ENCODE data around the gene WWOX.

Gene WWOX

DNA sequence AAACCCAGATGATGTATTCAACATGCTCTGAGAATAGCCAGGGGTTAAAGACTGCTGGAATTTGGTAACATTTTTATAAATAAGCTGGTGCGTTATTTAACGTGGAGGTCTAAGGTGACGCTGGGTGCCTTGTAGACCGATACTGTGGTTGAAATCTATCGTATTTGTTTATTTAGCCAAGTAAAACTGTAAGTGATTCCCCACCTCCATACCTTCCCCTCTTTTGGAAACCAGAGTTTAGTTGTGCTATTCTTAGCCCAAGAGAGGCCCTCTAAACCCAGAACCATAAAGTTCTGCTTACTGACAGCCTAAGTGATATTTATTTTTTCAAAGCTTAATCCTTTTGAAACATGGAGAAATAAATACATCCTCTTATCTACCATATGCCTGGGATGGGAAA lies 744.5 kb downstream of the WWOX start:
- no peak for TF ChIP-seq ZNF274 (IDR thresholded peaks at IDR 0.05; ENCODE audit: low read depth, low read length)
- no peak overlapping the region for H3K4me3 ChIP-seq (ENCODE audit: low read length)

DNA sequence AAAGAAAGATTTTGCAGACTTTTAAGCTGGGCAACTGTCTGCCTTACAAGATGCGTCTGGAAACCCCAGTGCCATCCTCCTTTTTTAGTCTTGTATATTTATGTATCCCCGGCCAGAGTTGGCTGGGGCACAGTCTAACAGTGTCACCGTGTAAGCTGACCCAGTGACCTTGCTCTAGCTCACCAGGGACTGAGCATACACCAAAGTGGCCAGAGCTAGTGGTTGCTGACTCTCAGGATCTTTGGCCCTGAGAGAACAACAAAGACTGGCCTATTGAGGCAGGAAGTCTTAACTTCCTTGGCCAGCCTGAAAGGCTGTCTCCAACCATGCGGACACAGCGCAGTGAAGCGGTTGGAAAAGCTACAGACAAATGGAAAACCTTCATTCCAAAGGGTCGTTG lies 745.2 kb downstream of the WWOX start:
- no peak for TF ChIP-seq ZNF274 (IDR thresholded peaks at IDR 0.05; ENCODE audit: low read depth, low read length)
- H3K4me3 ChIP-seq (ENCODE audit: low read length) = no peak overlapping the region

DNA sequence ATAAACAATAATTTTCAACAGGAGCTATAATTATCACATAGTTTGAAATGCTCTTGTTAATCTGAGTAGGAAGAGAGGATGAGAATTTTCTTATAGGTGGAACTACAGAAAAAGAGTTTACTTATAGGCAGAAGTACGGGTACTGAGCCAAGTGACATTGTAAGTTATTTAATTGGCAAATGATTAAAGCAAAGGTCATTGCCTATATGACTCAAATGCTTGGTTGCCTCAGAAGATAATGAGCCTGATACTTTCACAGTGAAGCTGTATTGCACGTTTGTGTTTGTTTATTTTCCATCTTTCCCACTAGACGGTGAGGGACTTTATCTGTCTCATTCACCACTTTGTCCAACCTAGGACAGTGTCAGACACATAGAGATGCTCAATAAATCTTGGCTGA lies 751.8 kb downstream of the WWOX start:
- TF ChIP-seq ZNF274 (IDR thresholded peaks at IDR 0.05; ENCODE audit: low read depth, low read length) = no peak
- no peak overlapping the region for H3K4me3 ChIP-seq (ENCODE audit: low read length)

DNA sequence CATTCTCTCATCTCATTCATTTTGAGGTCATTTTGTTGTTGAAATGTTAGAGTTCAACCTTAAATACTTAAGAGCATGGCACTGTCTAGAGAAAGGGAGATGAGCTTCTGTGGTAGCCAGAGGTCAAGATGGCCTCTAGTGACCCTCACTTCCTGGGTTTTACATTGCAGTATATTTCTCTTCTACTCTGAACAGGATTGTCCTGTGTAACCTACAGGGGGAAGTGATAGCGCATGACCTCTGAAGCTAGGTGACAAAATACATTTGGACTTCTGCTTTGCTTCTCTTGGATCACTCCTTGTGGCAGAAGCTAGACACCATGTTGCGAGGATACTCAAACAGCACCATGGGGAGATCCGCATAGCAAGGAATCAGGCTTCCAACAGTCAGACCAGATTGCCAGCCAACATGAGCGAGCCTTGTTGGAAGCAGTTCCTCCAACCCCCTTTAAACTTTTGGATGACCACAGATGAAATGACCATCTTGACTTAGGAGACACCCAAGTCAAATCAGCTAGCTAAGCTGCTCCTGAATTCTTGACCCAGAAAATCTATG lies 752.7 kb downstream of the WWOX start:
- no peak overlapping the region for H3K4me3 ChIP-seq (ENCODE audit: low read length)
- TF ChIP-seq ZNF274 (IDR thresholded peaks at IDR 0.05; ENCODE audit: low read depth, low read length) = no peak

DNA sequence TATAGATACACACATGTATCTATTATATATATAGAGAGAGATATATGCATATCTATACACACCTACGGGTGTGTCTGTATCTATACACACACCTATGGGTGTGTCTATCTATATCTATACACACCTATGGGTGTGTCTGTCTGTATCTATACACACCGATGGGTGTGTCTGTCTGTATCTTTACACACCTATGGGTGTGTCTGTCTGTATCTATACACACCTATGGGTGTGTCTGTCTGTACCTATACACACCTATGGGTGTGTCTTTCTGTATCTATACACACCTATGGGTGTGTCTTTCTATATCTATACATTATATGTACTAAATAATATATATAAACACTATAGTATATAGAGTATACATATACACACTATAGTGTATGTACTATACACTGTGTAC lies 762.6 kb downstream of the WWOX start:
- TF ChIP-seq ZNF274 (IDR thresholded peaks at IDR 0.05; ENCODE audit: low read depth, low read length) = no peak
- H3K4me3 ChIP-seq (ENCODE audit: low read length) = no peak overlapping the region

DNA sequence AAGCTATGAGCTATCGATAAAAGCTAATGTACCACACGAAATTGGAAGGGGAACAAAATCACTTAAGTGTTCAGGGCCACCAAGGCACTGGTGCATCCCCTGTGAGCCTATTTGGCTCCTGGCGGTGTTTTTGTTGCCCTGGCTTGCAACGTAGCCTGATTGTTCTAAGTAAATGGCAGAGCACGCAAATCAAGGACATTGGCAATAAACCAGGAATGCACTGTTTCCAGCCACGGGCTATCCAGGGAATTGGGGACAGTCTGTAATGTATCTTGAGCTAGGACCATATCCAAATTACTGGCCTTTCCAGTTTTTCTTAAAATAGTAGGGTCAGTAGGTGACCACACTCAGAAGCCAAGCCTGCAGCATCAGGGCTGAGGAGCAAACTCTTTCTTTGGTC lies 767.1 kb downstream of the WWOX start:
- TF ChIP-seq ZNF274 (IDR thresholded peaks at IDR 0.05; ENCODE audit: low read depth, low read length) = no peak
- H3K4me3 ChIP-seq (ENCODE audit: low read length) = no peak overlapping the region

DNA sequence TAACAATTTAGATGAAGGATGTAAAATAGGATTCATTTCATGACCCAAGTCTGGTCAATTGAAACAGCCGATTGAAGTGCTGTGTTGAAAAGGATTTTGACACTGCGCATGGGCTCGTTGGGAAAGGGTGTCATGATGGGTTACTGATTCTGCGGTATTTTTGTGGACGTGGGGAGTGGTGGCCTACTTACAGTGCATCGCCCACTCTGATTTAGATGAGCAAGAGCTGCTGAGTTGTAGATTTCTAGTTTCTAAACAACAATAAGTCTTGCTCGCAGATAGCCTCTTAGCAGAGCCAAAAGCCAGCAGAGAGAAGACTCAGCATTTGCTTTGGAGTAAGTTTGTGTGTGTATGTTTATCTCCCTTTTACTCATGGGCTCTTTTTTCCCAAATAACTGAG lies 770.0 kb downstream of the WWOX start:
- no peak for TF ChIP-seq ZNF274 (IDR thresholded peaks at IDR 0.05; ENCODE audit: low read depth, low read length)

DNA sequence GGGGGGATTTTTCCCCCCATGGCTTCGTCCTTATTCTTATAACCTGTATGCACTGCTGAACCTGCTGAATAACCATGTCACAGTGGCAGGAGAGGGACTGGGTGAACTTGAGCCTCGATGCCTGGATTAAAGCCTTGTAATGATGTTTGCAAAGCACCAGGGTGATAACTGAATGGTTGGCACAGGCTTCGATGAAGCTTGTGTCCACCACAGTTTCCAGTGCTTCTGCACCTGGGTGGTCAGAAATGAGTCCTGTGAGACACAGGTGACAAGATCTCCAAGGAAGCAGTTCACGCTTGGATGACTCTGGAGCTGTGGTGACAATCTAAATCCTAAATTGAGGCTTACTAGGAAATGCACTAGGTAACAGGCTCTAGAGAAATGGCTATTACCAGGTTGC lies 771.8 kb downstream of the WWOX start:
- no peak for TF ChIP-seq ZNF274 (IDR thresholded peaks at IDR 0.05; ENCODE audit: low read depth, low read length)
- H3K4me3 ChIP-seq (ENCODE audit: low read length) = no peak overlapping the region

More for the DNA sequence above, 770.0 kb downstream of the WWOX start:
- no peak overlapping the region for H3K4me3 ChIP-seq (ENCODE audit: low read length)

DNA sequence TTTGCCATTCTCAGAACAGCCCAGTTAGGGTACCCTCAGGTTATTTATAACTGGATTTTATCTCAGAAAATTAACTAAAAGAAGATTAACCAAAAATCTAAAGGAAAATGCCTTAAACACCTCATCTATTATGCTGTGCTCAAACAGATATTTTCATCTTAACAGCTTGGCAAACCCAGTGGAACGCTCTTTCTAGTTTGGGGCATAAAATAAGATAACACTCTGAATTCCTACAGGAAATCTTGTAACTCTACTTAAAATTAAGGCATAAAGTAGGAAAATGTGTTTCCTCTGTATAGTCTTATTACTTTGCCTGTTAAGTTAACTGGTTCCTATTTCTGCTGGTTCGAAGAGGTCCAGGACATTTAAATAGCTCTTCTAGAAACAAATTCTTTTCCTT lies 777.2 kb downstream of the WWOX start:
- no peak for TF ChIP-seq ZNF274 (IDR thresholded peaks at IDR 0.05; ENCODE audit: low read depth, low read length)
- no peak overlapping the region for H3K4me3 ChIP-seq (ENCODE audit: low read length)

DNA sequence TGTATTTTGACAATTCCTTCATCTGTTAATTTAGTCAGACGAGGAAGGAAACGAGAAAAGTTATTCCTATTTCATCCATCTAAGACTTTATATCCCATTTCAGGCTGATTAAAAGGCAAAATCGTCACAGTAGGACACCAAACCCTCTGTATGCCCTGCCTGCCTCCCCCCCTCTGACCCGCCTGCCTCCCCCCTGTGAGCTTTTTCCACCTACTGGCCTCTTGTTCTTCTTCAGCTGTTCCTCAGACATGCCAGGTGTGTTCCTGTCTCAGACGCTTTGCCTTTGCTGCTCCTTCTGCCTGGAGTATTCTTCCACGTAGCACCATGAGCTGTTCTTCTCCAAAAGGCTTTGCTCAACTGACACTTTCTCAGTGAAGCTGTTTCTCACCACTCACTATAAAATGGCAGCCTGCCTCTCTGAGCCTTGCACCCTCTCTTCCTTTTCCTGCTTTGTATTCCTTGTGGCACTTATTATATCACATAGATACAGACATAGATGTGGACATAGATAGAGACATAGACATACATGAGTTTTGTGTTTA lies 777.7 kb downstream of the WWOX start:
- no peak overlapping the region for H3K4me3 ChIP-seq (ENCODE audit: low read length)
- TF ChIP-seq ZNF274 (IDR thresholded peaks at IDR 0.05; ENCODE audit: low read depth, low read length) = no peak

DNA sequence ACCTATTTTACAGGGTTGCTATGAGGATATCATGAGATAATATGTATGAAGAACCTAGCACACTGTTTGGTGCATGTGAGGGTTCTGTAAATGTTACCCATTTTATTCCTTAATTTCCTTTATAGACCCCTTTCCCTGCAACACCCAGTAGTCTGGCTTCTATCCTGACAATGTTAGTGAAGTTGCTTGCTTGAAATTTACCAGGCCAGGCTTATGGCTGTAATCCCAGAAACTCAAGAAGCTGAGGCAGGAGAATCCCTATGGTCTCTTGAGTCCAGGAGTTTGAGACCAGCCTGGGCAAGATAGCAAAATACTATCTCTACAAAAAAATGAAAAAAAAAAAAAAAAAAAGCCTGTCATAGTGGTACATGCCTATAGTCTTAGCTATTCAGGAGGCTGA lies 779.1 kb downstream of the WWOX start:
- TF ChIP-seq ZNF274 (IDR thresholded peaks at IDR 0.05; ENCODE audit: low read depth, low read length) = no peak
- no peak overlapping the region for H3K4me3 ChIP-seq (ENCODE audit: low read length)

DNA sequence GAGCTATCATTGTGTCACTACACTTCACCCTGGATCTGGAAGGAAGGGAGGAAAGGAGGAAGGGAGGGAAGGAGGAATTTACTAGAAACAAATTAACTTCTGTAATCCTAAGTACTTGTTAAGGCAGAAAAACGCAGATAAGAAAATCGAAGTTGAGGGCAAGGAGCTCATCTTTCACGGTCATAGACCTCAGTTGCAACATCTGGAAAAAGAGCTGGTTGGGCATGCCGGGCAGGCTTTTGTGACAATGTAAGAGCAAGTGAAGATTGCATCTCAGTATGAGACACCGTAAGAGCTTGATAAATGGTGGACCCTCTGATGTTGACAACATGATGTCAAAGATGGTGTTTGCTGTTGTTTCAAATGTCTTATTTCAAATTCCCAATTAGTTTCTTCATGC lies 779.6 kb downstream of the WWOX start:
- no peak for TF ChIP-seq ZNF274 (IDR thresholded peaks at IDR 0.05; ENCODE audit: low read depth, low read length)
- no peak overlapping the region for H3K4me3 ChIP-seq (ENCODE audit: low read length)

DNA sequence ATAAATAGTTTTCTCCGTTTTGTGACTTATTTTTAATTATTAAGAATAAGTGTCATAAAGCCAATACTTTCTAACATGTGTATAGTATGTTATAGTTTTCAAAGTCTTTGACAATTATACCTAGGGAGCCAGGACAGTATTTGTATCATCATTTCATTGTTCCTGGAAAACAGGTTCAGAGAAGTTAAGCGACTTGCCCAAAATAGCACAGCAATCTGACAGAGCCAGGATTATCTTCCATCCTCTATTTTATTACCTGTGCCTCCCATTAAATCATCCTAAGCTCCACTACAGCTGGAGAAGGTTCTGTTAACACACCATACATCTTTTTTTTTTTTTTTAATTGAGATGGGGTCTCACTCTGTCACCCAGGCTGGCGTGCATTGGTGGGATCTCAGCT lies 782.7 kb downstream of the WWOX start:
- H3K4me3 ChIP-seq (ENCODE audit: low read length) = no peak overlapping the region
- no peak for TF ChIP-seq ZNF274 (IDR thresholded peaks at IDR 0.05; ENCODE audit: low read depth, low read length)

DNA sequence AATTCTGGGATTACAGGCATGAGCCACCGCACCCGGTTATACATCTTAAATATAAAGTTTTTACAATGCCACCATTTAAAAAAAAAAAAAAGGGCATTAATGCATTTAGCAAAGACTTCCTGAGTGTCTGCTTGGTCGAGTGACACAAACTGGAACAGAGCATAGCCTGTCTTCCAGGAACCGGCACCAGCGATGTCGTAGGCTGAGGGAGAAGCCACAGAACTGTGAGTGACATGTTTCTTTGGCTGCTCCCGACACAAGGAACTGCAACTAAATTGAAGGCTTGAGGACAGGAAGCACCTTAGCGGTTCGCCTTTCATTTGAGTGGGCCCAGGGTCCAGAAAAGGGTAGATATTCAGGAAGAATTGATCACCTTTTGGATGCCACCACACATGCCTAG lies 783.3 kb downstream of the WWOX start:
- no peak overlapping the region for H3K4me3 ChIP-seq (ENCODE audit: low read length)
- TF ChIP-seq ZNF274 (IDR thresholded peaks at IDR 0.05; ENCODE audit: low read depth, low read length) = no peak

DNA sequence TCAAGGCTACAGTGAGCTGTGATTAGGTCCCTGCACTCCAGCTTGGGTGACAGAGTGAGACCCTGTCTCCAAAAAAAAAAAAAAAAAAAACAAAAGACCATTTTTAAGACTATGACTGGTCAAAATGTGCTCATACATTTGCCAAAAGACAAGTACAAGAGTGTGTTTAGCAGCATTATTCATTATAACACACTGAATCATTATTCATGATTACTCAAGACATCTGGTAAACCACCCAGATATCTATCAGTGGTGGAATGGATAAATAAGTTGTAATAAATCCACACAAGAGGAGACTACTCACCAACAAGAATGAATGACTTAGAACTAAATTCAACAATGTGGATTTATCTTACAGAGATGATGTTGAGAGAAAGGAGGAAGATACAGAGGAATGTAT lies 784.8 kb downstream of the WWOX start:
- no peak for TF ChIP-seq ZNF274 (IDR thresholded peaks at IDR 0.05; ENCODE audit: low read depth, low read length)
- H3K4me3 ChIP-seq (ENCODE audit: low read length) = no peak overlapping the region

DNA sequence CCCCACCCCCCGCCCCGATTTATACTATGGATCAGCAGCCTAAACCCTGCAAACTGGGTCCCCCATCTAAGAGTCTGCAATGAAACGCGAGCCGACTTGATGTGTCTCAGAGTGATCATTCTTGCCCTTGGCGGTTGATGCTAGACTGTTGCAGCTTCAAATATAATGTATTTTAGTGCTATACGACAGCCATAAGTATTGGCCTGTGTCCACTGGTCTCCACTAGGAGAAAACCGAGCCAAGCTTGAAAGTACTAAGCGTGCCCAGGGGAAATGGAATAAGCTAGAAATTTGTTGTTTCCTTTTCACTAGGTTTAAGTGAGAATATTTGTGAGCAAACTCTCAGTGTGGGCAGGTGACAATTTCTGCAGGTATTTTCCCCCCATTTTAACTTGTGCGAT lies 789.9 kb downstream of the WWOX start:
- TF ChIP-seq ZNF274 (IDR thresholded peaks at IDR 0.05; ENCODE audit: low read depth, low read length) = no peak
- H3K4me3 ChIP-seq (ENCODE audit: low read length) = no peak overlapping the region

Data from GM08714 (cell line).